GM18519 (cell line): ENCODE data around the gene KSR1.

Source experiments
- ATAC-seq: cut with Tn5 transposase; IDR thresholded peaks from one replicate; pipeline ENCODE4 v1.9.1; 2021; ENCODE audit warnings: mild to moderate bottlenecking, moderate library complexity; ENCODE audit not compliant: unreplicated experiment, low FRiP score

KSR1 gene

DNA sequence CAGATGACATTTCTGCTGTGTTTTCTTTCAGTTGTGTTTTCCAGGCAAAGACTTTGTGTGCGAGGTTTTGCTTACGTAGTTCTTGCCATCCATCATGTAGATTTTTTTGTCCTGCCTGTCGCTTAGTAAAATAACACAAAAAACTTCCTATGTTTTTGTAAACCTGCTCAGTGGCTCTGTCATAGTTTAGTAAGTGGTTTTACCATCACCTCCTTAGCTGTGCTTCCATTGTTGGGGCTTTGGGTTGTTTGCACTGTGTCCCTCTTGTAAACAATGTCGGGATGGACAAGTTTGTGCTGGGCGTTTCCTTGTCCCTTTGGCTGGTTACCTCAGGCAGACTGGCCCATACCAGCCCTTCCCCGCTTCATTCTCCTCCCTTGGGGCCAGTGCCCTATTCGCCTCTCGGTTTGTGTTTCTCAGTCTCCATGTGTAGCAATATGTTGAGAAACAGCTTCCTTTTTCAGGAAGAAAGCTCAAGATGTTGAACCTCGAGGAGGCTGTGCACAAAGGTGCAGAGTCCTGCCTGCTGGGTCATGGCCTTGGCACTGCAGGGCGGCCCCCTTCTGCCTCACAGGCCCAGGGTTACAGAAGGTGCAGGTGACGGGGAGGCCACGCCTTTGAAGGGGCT, 74.6 kb downstream of the KSR1 start:
- no peak for ATAC-seq

DNA sequence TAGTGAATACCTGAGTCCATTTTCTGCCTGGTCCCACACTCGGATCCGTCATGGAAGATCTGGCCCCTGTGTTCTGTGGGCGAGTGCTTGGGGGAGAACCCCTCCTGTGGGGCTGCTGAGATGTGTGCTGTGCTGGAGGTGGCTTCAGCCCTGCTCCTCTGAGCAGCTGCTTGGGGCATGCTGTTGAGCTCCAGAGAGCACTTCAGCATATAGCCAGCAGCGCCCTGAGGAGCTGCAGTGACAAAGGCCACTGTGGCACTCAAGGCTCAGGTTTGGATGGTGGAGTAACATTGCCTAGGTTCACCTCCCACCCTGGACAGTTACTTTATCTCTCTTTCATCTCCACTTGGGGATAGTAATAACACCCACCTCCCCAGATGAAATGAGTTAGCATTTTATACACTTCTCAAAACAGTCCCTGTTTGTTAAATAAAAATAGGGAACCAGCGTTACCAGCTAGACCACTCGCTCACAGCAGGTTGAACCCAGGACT, 75.3 kb downstream of the KSR1 start:
- no peak for ATAC-seq

DNA sequence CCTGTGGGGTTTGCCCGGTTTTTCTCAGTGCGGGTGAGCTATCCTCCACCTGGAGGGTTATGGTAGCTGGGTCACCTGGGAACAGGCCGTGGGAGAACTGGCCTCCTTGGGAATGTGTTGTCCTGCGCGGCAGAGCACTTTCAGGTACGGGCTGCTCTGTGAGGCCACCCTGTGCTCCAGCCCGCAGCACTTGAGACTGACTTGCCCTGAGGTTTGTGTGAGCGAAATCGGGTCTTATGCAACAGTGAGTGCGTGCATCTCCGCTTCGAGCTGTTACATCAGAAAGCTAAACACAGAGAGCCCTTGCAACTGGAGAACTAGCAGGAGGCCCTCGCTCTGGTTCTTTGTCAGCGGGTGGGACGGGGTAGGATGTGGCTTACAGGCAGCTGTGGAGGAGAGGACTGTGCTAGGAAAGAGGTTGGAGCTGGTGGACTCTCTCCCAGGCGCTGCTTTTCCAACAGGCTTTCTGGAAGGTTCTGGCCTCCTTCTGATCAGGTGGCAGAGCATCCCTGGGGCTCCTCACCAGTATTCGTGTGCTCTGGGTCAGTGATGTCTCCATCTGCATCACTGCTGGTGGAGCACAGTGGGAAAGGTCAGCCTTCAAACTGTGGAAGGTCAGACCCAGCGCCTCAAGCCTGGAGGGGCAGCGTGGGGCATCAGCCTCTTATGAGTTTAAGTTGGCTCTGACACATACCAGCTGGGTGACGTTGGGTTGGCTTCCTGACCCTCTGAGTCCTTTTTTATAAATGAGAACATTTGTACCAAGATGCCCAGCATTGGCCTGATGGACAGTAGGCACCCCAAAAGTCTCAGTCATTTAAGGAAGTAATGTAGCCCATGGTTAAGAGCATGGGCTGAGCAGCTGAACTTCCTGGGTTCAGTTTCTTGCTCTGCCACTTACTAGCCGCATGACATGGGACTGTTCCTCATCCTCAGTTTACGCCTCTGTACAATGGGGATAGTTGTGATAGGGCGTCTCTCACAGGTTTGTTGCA, 76.3 kb downstream of the KSR1 start:
- no peak for ATAC-seq

DNA sequence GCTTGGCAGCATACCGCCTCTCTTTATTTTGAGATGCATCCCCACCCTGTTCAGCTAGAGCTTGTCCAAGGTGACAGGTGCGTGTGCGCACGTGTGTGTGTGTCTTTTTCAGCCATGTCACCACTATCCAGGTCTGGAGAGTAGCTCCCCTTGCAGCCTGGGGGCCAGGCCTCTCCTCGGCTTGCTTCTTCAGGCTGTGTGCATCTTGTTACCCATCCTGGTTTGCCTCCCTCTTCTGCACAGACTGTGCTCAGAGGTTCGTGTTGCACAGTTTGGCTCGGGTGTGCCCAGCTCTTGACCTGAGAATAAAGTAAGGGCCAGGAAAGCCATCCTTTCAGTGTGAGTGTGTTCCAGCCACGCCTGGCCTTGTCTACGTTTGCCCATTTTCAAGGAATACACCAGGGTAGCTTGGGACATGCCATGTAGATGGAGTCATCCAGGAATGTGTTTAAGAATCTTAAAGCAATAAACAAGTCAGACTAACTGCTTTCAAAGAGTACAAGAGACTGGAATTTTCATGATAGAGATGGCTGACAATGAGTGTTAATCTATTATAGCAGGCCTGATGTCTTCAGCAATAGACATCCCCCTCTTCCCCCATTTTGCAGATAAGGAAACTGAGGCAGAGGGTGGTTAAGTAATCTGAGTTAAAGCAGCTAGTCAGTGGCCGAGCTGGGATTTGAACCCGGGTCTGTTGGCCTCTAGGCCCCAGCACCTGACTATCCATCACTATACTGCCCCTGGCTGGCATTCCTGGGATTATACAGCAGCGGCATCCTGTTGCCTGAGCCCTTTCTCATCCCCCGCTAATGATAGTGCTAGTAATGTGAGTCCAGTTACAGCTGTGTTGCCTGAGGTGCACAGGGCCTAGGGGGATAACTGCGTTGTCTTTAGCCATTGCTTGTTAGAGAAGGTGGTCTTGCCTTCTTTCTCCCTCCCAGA, 77.9 kb downstream of the KSR1 start:
- no peak for ATAC-seq

DNA sequence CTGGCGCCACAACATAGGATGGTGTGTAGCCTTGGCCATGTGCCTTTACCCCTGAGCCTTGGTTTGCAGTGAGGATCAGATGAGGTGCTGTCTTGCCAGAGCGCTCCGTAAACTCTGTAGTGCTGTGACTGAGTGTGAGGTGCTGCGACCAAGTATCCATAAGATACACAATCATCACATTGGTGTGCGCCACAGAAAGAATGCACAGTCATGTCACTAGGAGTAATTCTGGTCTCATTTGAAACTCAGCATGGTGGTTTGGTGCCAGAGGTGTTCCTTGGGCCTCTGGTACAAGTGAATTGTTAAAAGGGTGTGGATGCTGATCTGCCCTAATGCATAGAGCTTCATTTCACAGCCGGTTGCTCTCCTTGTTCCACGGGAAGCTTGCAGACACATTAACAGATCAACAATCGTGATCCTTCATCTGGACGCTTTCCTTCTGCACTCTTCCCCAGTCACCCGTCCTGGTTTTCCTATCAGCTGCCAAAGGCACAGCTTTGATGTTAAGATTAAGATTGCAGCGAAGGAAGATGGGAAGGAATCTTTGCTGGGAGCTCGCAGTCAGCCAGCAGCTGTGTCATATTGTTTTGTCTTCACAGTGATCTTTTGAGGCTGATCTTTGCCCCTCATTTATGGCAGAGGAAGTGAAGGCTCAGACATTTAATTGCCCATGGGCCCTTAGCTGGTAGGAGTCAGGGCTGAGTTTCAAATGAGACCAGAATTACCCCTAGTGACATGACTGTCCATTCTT, 79.1 kb downstream of the KSR1 start:
- ATAC-seq = no peak

DNA sequence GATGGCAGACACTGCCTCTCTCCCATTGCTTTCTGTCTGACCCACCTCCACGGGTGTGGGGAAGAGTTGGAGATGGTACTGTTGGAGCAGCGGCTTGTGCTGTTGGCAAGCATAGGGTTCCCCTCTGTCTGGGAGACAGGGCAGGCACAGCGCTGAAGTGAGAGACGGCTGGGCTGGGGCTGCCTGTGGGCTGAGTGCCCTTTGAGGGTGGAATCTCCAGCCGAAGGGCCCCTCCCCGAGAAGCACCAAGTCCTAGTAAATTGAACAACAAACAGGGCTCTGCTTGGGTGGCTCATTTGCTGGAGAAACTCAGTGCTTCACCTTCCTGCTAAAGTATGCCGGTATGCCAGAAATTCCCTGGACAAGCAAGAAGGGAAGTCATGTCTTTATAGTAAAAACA, 79.7 kb downstream of the KSR1 start:
- ATAC-seq = no peak

DNA sequence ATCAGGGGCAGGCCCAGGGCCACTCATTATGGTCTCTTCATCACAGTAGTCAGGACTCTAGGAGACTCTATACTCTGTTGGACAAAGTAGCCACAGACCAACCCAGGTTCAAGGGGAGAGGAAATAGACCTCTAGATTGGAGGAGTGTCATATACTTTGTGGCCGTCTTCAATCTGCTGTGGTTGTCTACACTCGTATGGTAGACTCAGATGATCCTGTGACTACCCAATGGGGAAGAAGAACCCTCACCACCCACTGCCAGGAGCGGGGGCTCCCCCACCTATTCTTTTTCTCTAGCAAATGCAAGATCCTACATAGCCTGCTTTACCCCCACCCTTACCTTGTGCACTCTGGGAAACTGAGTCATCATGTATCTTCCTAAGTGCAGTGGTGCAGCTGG, 80.5 kb downstream of the KSR1 start:
- ATAC-seq = no peak

DNA sequence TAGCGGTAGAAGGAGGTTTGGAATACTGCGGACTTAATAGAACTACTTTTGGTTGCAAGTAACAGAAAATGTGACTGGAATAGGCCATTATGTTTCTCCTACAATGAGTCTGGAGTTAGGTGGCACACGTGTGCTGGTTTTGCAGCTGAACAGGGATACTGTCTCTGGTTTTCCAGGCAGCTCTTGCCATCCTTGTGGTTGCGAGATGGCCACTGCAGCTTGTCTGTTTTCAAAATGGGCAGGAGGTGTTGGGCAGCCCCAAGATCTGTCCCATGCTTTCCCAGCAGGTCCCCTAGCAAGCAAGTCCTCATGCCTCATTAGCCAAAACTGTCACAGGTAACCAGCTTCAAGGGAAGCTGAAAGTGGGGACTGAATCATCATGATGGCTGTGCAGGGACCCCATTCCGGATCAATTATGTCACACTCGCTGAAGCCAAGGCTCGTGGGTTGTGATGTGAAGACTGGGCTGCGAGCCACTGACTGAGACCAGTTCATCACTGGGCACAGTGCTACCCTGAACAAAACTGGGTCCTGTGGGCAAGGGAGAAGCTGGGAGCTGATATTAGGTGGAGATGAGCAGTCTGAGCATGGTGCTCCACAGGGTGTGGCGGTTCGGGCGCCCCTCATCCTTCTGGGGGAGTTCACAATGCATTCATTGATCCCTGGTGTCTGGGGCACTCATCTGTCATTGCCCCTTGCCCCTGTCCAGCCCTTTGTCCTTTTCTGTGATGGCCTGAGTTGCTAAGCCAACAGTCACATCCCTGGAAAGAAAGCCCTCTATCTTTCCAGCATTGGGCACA, 82.1 kb downstream of the KSR1 start:
- ATAC-seq = no peak

DNA sequence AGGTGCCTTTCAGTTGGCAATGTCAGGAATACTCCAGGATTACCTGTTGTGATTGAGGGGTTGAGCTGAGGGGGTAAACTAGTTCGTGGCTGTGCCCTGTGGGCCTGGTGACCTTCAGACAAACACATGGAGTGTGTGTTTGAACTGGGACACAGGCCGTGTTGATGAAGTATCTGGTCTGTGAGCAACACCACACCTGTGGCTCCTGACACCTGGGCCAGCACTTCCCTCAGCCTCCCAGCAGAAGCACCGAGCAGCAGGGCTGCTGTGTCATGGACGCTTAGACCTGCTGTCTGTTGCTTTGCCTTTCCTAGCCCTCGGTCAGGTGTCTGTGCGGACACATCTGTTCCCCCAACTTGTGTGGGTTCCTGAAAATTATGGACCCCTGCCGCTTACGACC, 82.9 kb downstream of the KSR1 start:
- ATAC-seq = no peak

DNA sequence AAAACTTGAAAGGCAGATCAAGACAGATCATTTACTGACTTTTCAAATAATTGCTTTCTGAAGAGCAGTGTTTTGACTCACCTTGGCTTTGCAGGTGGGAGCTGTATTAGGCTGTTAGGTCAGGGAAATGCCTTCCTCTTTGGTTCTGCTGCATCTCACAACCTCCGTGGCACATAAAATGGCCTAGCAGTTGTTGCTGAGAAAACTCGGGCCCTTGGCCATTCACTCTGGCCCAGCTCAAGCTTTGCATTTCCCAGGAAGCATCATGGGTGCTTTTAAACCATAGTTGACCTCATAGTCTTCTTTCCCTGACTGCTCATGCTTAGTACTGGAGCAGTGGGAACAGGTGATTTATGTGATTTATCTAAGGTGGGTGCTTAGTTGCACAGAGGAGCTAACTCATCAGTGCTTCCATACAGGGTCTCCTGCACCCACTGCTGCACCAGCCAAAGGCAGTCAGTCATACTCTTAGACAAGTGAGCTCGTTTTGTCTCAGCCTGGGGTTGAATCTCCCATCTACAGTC, 83.6 kb downstream of the KSR1 start:
- ATAC-seq = no peak

DNA sequence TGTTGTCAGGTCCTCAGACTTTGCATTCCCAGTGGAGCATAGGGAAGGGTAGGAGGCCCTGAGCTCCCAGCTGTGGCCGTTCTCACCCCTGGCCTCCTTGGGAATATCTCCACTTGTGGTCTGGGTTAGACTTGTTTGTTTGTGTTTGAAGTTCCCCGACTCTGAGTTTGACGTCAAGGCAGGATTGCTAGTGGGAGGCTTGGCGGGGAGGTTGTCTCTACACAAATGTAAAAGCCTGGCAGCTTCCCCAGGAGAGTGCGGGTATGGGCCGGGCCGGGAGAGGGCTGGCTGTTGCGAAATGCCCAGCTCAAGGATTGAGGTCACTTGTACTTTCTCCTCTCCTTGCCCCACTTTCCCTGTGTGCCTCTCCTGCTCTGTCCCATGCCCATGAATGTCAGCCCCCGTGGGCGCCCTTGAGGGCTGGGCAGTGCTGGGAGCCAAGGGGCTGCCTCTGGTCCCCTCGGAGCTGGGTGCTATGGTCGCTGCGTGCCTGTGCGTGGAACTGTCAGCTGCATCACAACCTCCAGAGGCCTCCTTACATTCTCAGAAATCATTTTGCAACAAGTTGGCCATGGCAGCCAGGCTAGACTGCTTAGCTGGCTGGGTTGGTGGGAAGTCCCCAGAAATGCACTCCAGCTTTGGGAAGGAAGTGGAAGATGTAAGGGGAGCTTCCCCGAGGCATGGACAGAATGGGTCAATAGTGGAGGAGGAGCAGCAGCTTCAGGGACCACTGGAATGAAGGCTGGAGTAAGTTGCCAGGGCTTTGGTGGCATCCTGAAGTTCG, 84.3 kb downstream of the KSR1 start:
- no peak for ATAC-seq

DNA sequence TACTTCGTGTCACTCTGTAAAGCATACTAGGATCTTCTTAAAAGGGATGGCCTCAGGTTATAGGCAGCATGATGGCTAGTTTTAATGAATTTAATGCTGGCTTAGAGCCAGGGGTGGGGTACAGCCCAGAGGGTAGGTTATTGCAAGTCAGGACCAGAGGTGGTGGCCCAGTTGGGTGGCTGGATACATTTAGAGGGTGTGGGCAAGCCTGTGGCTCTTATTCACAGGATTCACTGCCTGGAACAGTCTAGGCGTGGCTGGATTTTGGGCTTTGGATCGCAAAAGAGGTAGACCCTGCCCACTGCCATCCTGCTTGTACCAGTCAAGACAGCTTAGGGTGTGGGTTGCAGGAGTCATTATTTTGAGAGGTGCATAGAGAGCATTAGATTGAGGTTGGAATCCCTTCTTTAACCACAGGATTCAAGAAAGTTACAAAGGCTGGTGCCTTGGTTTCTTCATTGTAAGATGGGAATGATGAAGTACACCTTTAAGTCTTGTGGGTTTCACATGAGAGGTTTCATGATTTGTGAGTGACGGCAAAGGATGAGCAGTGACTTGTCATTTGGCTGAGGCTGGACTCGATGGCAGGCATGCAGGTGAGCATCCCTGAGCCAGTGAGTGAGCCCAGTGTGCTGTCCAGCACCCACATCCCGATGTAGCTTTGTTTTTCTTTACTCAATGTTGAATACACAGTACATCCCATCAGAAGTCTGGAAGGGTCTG, 85.2 kb downstream of the KSR1 start:
- ATAC-seq = no peak

DNA sequence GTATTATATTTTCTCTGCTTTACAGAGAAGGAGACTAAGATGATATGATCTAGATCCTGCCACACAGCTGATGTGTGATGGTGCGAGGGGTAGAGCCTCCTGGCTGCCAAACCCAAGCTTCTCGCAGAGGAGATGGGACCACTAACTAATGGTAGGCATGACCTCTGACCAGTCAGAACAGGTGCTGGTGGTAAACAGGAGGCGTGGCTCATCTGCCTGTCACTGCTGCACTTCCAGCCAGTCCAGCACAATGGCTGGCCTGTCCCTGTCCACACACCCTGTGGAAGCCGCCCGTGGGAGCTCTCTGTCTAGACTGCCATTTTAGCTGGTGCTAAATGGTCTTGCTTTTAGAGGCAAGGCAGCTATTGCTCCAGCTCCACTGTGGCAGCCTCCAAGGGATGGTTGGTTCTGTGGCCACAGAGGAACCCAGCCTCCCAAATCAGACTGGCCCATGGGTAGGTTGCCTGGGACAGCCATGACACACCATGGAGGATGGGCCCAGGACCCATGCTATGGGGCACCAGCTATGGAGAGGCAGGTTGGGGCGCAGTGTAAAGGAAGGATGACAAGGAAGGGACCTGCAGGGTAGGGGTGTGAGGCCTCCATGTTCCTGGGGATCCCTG, 86.7 kb downstream of the KSR1 start:
- no peak for ATAC-seq

DNA sequence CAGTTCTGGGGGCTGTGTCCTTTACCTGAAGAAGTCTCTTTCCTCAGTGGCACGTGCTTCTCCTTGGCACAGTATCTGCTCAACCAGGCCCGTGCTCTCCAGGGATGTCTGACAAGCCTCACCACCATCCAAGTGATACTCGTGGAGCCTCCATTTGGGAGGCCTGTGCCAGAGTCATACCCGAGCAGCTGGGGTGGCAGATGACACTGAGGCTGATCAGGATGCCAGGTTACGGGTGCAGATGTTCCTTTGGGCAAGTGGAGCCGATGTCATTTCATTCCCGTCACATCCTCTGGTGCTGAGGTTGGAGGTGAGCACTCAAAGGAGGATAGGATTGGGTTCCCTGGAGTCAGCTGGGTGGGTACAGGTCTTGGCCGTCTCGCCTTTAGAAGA, 87.2 kb downstream of the KSR1 start:
- ATAC-seq = no peak

DNA sequence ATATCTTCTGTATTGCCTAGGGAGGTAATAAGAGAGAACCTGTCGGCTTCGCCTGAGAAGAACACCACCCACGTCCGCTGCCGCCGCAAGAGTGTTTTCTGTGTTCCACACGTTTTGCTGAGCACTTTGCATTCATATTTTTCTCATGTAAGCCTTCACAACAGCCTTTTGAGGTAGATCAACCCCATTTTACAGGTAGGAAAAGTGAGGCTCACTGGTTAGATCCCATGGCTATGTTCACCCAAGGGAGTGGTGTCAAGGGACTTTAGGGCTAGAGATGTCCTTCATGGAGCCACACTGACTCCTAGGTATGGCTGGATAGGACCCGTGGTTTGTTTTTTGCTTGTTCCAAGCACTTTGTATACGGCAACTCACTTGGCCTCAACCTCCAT, 87.7 kb downstream of the KSR1 start:
- no peak for ATAC-seq

DNA sequence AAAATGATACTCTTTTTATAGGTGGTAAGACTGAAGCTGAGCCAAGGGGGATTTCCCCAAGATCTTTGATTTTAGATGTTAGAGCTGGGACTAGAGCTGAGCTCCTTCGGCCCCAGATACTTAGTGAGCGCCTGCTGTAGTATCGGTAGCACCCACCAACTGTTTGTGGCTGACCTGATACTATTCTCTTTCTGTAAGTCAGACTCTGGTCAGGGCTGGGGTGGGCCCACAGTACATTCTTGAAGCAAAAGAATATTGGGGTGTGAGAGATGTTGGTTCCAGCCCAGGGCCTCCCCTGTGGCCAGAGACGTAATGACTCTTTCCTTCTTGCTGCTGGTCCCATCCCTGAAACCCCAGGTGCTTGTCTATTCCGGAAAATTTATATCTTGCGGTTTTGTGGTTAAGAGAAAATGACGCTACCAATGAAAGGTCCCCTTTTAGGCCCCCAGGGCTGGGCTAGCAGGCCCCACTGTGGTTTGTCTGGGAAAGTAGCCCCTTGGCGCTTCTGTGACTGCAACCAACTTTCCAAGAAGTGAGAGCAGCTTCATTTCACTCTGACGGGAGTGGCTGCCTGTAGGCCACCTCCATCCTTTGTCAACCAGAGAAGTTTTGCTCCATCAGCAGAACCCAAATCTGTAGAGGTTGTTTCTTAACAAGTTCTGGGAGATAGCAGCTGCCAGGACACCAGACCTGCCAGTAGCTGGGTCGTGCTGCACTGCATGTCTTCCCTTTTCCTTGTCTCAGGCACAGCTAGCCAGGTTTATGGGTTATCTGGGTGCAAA, 88.3 kb downstream of the KSR1 start:
- ATAC-seq = peak; percentile 68
